ENCODE measurements around the gene ADCK1.
"Not testable (repeated sequence)": the region's sequence is repeated elsewhere in the genome, so short reads cannot be mapped to it uniquely, and the experiment has no call there.

ADCK1 gene

DNA sequence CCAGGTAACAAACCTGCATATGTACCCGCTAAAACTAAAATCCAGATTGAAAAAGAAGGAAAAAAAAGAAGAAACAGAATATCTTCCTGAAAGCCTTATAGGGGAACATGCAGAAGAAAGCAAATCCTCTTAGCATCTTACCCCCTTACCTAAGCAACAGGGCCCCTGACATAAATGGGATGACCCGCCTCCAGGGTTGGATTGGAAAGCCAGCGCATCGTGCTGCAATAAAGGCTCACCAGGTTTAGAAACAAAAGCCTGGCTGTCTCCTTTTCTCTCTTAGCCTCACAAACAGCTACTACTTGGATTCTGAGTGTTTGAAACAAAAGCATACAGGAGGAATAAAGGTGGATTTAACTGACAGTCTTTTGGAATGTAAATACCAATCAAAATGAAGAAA, 13.8 kb upstream of the ADCK1 start:
- Histone ChIP-seq H2AFZ (ENCODE audit: low read length) (no peak overlapping the region), H3K36me3 (ENCODE audit: insufficient read depth, low read length) (no peaks in the 10 kb centered on the region)

DNA sequence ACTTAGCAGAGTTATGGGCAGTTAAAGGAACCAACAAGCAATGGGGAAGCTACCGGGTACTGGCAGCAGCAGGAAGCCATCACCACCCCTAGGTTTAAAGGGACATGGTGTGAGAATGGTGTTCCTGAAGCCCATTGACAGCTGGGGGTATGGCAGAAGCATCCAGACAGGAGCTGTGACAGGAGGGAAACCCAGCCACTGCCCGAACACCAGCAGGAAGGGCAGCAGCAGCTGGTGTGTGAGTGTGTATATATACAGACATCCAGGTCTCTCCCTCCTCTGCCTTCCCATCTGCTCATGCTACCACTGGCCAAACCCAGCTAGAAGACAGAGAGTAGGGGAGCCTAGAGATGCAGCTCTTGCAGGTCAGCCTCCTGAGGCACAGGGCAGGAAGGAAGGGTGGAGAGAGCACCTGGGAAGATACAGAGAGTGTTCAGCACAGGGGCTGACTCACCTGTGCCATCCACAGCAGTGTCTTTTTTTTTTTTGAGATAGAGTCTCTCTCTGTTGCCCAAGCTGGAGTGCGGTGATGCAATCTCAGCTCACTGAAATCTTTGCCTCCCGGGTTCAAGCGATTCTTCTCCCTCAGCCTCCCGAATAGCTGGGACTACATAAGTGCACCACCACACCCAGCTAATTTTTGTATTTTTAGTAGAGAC, 9.2 kb upstream of the ADCK1 start:
- Histone ChIP-seq H3K9me2 (replicated peaks; ENCODE audit: low read depth, low read length) (no peaks in the 10 kb centered on the region), H4K20me1 (ENCODE audit: insufficient read depth, low read length, poor library complexity, severe bottlenecking) (no peaks in the 10 kb centered on the region), H3K27me3 (ENCODE audit: insufficient read depth, low read length, poor library complexity, severe bottlenecking) (no peaks in the 10 kb centered on the region), H3F3A (ENCODE audit: low read depth) (no peaks in the 10 kb centered on the region), H3K4me3 (ENCODE audit: low read length, poor library complexity, severe bottlenecking) (no peak overlapping the region), H3K4me2 (ENCODE audit: low read depth, low read length, poor library complexity, severe bottlenecking) (no peak overlapping the region), H3K9me3 (ENCODE audit: insufficient read depth, low read depth, low read length) (no peaks in the 10 kb centered on the region), H3K36me3 (ENCODE audit: insufficient read depth, low read length) (no peaks in the 10 kb centered on the region), H3K79me2 (ENCODE audit: insufficient read depth, low read length) (no peaks in the 10 kb centered on the region), H3K4me1 (ENCODE audit: insufficient read depth, low read length, poor library complexity, severe bottlenecking) (no peaks in the 10 kb centered on the region), H3K9ac (ENCODE audit: low read depth, low read length, poor library complexity, severe bottlenecking) (no peak overlapping the region), H2AFZ (ENCODE audit: low read length) (no peak overlapping the region; the same call in 1 of the 2 replicates)
- TF ChIP-seq EZH2phosphoT487 (IDR thresholded peaks at IDR 0.05; ENCODE audit: borderline replicate concordance): no peak
- TF ChIP-seq, protein P1, sequence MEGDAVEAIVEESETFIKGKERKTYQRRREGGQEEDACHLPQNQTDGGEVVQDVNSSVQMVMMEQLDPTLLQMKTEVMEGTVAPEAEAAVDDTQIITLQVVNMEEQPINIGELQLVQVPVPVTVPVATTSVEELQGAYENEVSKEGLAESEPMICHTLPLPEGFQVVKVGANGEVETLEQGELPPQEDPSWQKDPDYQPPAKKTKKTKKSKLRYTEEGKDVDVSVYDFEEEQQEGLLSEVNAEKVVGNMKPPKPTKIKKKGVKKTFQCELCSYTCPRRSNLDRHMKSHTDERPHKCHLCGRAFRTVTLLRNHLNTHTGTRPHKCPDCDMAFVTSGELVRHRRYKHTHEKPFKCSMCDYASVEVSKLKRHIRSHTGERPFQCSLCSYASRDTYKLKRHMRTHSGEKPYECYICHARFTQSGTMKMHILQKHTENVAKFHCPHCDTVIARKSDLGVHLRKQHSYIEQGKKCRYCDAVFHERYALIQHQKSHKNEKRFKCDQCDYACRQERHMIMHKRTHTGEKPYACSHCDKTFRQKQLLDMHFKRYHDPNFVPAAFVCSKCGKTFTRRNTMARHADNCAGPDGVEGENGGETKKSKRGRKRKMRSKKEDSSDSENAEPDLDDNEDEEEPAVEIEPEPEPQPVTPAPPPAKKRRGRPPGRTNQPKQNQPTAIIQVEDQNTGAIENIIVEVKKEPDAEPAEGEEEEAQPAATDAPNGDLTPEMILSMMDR (conservative IDR thresholded peaks at IDR 0.05; ENCODE audit: low read length): no peak

More for the DNA sequence above, 13.8 kb upstream of the ADCK1 start:
- H3K9ac ChIP-seq (ENCODE audit: low read depth, low read length, poor library complexity, severe bottlenecking): no peak overlapping the region
- no peaks in the 10 kb centered on the region for H3F3A ChIP-seq (ENCODE audit: low read depth)
- no peak overlapping the region for H3K4me2 ChIP-seq (ENCODE audit: low read depth, low read length, poor library complexity, severe bottlenecking)
- no peaks in the 10 kb centered on the region for H3K4me1 ChIP-seq (ENCODE audit: insufficient read depth, low read length, poor library complexity, severe bottlenecking)
- H3K27me3 ChIP-seq (ENCODE audit: insufficient read depth, low read length, poor library complexity, severe bottlenecking): no peaks in the 10 kb centered on the region
- H3K9me2 ChIP-seq (replicated peaks; ENCODE audit: low read depth, low read length): no peaks in the 10 kb centered on the region
- H3K4me3 ChIP-seq (ENCODE audit: low read length, poor library complexity, severe bottlenecking): no peak overlapping the region
- TF ChIP-seq, protein P1 (conservative IDR thresholded peaks at IDR 0.05; ENCODE audit: low read length): no peak
- no peak for TF ChIP-seq EZH2phosphoT487 (IDR thresholded peaks at IDR 0.05; ENCODE audit: borderline replicate concordance)
- no peaks in the 10 kb centered on the region for H3K9me3 ChIP-seq (ENCODE audit: insufficient read depth, low read depth, low read length)
- H4K20me1 ChIP-seq (ENCODE audit: insufficient read depth, low read length, poor library complexity, severe bottlenecking): no peaks in the 10 kb centered on the region
- H3K79me2 ChIP-seq (ENCODE audit: insufficient read depth, low read length): no peaks in the 10 kb centered on the region

DNA sequence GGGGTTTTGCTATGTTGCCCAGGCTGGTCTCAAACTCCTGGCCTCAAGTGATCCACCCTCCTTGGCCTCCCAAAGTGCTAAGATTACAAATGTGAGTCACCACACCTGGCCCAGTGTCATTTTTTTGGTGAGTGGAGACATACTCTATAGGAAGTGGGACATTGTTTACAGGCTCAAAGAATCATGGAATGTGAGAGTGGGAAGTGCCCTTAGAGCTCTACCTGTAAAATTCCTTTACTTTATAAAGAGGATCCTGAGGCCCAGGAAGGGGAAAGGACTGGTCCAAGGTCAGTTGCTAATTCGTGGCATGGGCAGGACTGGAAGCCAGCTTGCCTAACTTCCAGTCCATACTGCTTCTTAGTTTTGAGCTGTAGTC, 8.7 kb upstream of the ADCK1 start:
- no peak overlapping the region for H3K9ac ChIP-seq (ENCODE audit: low read depth, low read length, poor library complexity, severe bottlenecking)
- H4K20me1 ChIP-seq (ENCODE audit: insufficient read depth, low read length, poor library complexity, severe bottlenecking): no peaks in the 10 kb centered on the region
- no peaks in the 10 kb centered on the region for H3K27me3 ChIP-seq (ENCODE audit: insufficient read depth, low read length, poor library complexity, severe bottlenecking)
- H3F3A ChIP-seq (ENCODE audit: low read depth): no peaks in the 10 kb centered on the region
- H3K9me2 ChIP-seq (replicated peaks; ENCODE audit: low read depth, low read length): no peaks in the 10 kb centered on the region
- no peaks in the 10 kb centered on the region for H3K36me3 ChIP-seq (ENCODE audit: insufficient read depth, low read length)
- H3K4me2 ChIP-seq (ENCODE audit: low read depth, low read length, poor library complexity, severe bottlenecking): no peak overlapping the region
- no peaks in the 10 kb centered on the region for H3K4me1 ChIP-seq (ENCODE audit: insufficient read depth, low read length, poor library complexity, severe bottlenecking)
- H3K9me3 ChIP-seq (ENCODE audit: insufficient read depth, low read depth, low read length): no peaks in the 10 kb centered on the region
- no peak overlapping the region for H3K4me3 ChIP-seq (ENCODE audit: low read length, poor library complexity, severe bottlenecking)
- TF ChIP-seq, protein P1 (conservative IDR thresholded peaks at IDR 0.05; ENCODE audit: low read length): no peak
- no peak for TF ChIP-seq EZH2phosphoT487 (IDR thresholded peaks at IDR 0.05; ENCODE audit: borderline replicate concordance)
- H2AFZ ChIP-seq (ENCODE audit: low read length): no peak overlapping the region
- H3K79me2 ChIP-seq (ENCODE audit: insufficient read depth, low read length): no peaks in the 10 kb centered on the region

DNA sequence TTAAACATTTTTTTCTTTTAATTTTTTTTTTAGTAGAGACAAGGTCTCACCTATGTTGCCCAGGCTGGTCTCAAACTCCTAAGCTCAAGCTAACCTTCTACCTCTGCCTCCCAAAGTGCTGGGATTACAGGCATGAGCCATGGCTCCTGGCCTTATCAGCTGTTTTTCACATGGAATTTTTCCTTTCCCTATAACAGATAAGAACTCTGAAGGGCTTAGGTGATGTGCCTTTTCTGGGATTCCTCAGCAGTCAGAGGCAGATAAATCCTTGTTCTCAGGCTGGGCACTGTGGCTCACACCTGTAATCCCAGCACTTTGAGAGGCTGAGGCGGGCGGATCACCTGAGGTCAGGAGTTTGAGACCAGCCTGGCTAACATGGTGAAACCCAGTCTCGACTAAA, 6.7 kb upstream of the ADCK1 start:
- H4K20me1 ChIP-seq (ENCODE audit: insufficient read depth, low read length, poor library complexity, severe bottlenecking); H3K36me3 ChIP-seq (ENCODE audit: insufficient read depth, low read length); H3K4me1 ChIP-seq (ENCODE audit: insufficient read depth, low read length, poor library complexity, severe bottlenecking); H3K79me2 ChIP-seq (ENCODE audit: insufficient read depth, low read length); H3K9ac ChIP-seq (ENCODE audit: low read depth, low read length, poor library complexity, severe bottlenecking); H3K9me3 ChIP-seq (ENCODE audit: insufficient read depth, low read depth, low read length); H2AFZ ChIP-seq (ENCODE audit: low read length); H3F3A ChIP-seq (ENCODE audit: low read depth); H3K9me2 ChIP-seq (replicated peaks; ENCODE audit: low read depth, low read length); H3K4me3 ChIP-seq (ENCODE audit: low read length, poor library complexity, severe bottlenecking); H3K4me2 ChIP-seq (ENCODE audit: low read depth, low read length, poor library complexity, severe bottlenecking); H3K27me3 ChIP-seq (ENCODE audit: insufficient read depth, low read length, poor library complexity, severe bottlenecking): not testable (repeated sequence)
